ENCODE data around the gene HOXA3.

HOXA3 gene

GRCh38 chr7:27188386-27189294 is 36.3 kb upstream of the HOXA3 start:
- H3K4me3 ChIP-seq (ENCODE audit: low read depth, low read length), result no peak overlapping the region
- no peak for TF ChIP-seq CTCF (IDR thresholded peaks at IDR 0.05; ENCODE audit: borderline replicate concordance, insufficient read depth, low read depth, low read length)

GRCh38 chr7:27187475-27188385 is 35.3 kb upstream of the HOXA3 start:
- no peak for TF ChIP-seq CTCF (IDR thresholded peaks at IDR 0.05; ENCODE audit: borderline replicate concordance, insufficient read depth, low read depth, low read length)
- no peak overlapping the region for H3K4me3 ChIP-seq (ENCODE audit: low read depth, low read length)

GRCh38 chr7:27186668-27187474 is 34.5 kb upstream of the HOXA3 start:
- no peak for TF ChIP-seq CTCF (IDR thresholded peaks at IDR 0.05; ENCODE audit: borderline replicate concordance, insufficient read depth, low read depth, low read length)
- no peak overlapping the region for H3K4me3 ChIP-seq (ENCODE audit: low read depth, low read length)

GRCh38 chr7:27185854-27186667 is 33.7 kb upstream of the HOXA3 start:
- H3K4me3 ChIP-seq (ENCODE audit: low read depth, low read length), result no peak overlapping the region
- TF ChIP-seq CTCF (IDR thresholded peaks at IDR 0.05; ENCODE audit: borderline replicate concordance, insufficient read depth, low read depth, low read length), result no peak

- no peak for TF ChIP-seq CTCF (IDR thresholded peaks at IDR 0.05; ENCODE audit: borderline replicate concordance, insufficient read depth, low read depth, low read length)
- H3K4me3 ChIP-seq (ENCODE audit: low read depth, low read length), result no peak within 1 kb of the TSS
Observed at GRCh38 chr7:27185013-27185853, 32.9 kb upstream of the HOXA3 start, which contains the start of gene HOXA11. TSS of gene HOXA11 (minus strand) at chr7:27185232. CDS start at chr7:27185144, 88 bp downstream.

Data from GM12875 (cell line).